ENCODE data around the gene PWP2.

DNA sequence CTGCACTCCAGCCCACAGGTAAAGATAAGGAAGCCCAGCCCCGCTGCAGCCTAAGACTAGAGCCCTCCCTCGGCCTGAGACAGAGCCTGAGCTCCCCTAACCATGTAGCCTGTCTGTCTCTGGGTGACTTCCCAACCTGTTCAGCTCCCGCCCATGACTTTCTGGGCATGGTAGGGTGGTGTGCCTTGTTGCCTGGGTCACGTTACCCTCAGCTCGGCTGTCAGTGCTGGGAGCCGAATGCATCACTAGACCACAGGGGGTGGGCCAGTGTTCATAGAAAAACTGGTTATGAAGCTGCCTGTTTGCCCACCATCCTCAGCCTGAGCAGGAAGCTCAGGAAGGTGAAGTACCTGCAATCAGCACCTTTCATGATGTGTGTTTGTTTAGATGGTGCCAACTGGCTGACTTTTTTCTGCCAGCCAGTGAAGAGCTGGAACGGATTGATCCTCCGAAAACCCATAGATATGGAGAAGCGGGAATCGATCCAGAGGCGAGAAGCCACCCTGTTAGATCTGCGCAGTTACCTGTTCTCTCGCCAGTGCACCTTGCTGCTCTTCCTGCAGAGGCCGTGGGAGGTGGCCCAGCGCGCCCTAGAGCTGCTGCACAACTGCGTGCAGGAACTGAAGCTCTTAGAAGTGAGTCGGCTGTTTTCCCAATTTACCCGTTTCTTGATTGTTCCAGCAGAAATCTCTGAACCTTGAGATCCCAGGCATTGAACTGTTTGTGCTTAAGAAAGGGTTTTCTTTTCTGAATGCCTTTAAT lies 43.9 kb upstream of the PWP2 start:
- TF ChIP-seq, protein P1, sequence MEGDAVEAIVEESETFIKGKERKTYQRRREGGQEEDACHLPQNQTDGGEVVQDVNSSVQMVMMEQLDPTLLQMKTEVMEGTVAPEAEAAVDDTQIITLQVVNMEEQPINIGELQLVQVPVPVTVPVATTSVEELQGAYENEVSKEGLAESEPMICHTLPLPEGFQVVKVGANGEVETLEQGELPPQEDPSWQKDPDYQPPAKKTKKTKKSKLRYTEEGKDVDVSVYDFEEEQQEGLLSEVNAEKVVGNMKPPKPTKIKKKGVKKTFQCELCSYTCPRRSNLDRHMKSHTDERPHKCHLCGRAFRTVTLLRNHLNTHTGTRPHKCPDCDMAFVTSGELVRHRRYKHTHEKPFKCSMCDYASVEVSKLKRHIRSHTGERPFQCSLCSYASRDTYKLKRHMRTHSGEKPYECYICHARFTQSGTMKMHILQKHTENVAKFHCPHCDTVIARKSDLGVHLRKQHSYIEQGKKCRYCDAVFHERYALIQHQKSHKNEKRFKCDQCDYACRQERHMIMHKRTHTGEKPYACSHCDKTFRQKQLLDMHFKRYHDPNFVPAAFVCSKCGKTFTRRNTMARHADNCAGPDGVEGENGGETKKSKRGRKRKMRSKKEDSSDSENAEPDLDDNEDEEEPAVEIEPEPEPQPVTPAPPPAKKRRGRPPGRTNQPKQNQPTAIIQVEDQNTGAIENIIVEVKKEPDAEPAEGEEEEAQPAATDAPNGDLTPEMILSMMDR (IDR thresholded peaks at IDR 0.05), result no peak
- TF ChIP-seq POLR2A (IDR thresholded peaks at IDR 0.05), result no peak
